NCI-H1417 (cell line): ENCODE data around the gene BLNK.
"Not testable (repeated sequence)": the region's sequence is repeated elsewhere in the genome, so short reads cannot be mapped to it uniquely, and the experiment has no call there.

ENCODE experiments used
- DNase-seq, 3 experiments: peaks; one replicate each; lab custom pipeline; 2025; lab: John Stamatoyannopoulos, UW

BLNK gene

GRCh38 chr10:96225119-96225518, 46.2 kb downstream of the BLNK start:
- peak in 1 of 3 experiments; percentile 1 for DNase-seq

GRCh38 chr10:96222908-96223307, 48.5 kb downstream of the BLNK start:
- peak in 1 of 3 experiments; percentile 0 for DNase-seq

- DNase-seq = no peak
Observed at GRCh38 chr10:96222441-96222840, 48.9 kb downstream of the BLNK start.

- no peak for DNase-seq
Observed at GRCh38 chr10:96218826-96219225, 52.5 kb downstream of the BLNK start.

- DNase-seq = no peak
Observed at GRCh38 chr10:96217711-96218110, 53.7 kb downstream of the BLNK start.

- no peak for DNase-seq
Observed at GRCh38 chr10:96216775-96217174, 54.6 kb downstream of the BLNK start.

GRCh38 chr10:96212911-96213310, 58.5 kb downstream of the BLNK start:
- DNase-seq = no peak

- DNase-seq = no peak
Observed at GRCh38 chr10:96211764-96212163, 59.6 kb downstream of the BLNK start.

GRCh38 chr10:96208946-96209345, 62.4 kb downstream of the BLNK start:
- DNase-seq = no peak

GRCh38 chr10:96208271-96208670, 63.1 kb downstream of the BLNK start:
- no peak for DNase-seq

- DNase-seq = no peak
Observed at GRCh38 chr10:96205580-96205979, 65.8 kb downstream of the BLNK start.

- DNase-seq = no peak
Observed at GRCh38 chr10:96201525-96201924, 69.8 kb downstream of the BLNK start.

- DNase-seq = not testable (repeated sequence)
Observed at GRCh38 chr10:96189505-96189904, 81.9 kb downstream of the BLNK start.

- no peak for DNase-seq
Observed at GRCh38 chr10:96188916-96189315, 82.5 kb downstream of the BLNK start.

- DNase-seq = no peak
Observed at GRCh38 chr10:96188421-96188820, 82.9 kb downstream of the BLNK start.

- no peak for DNase-seq
Observed at GRCh38 chr10:96176985-96177384, 94.4 kb downstream of the BLNK start.

- DNase-seq = no peak
Observed at GRCh38 chr10:96172666-96173065, 98.7 kb downstream of the BLNK start.

GRCh38 chr10:96170230-96170629, 101.1 kb downstream of the BLNK start:
- no peak for DNase-seq

GRCh38 chr10:96168546-96168945, 102.8 kb downstream of the BLNK start:
- no peak for DNase-seq

- DNase-seq = no peak
Observed at GRCh38 chr10:96165726-96166125, 105.6 kb downstream of the BLNK start.

GRCh38 chr10:96153070-96153469, 118.3 kb downstream of the BLNK start:
- no peak for DNase-seq

- no peak for DNase-seq
Observed at GRCh38 chr10:96152437-96152836, 118.9 kb downstream of the BLNK start.
